Measurements from ENCODE around the gene SLC26A11.
A peak's percentile ranks its signal among the peaks of the same experiment; 100 is the strongest.
"Not testable (repeated sequence)": the region's sequence is repeated elsewhere in the genome, so short reads cannot be mapped to it uniquely, and the experiment has no call there.

SLC26A11 gene

GRCh38 chr17:80198144-80198661 lies 22.0 kb upstream of the SLC26A11 start:
- DNase-seq: no peak

- DNase-seq: not testable (repeated sequence)
Measured at GRCh38 chr17:80199295-80199694, 20.9 kb upstream of the SLC26A11 start.

- no peak for DNase-seq
Measured at GRCh38 chr17:80201446-80201845, 18.8 kb upstream of the SLC26A11 start.

GRCh38 chr17:80202197-80202596 lies 18.0 kb upstream of the SLC26A11 start:
- no peak for DNase-seq

- no peak for DNase-seq
Measured at GRCh38 chr17:80203471-80203963, 16.7 kb upstream of the SLC26A11 start.

- DNase-seq: no peak
Measured at GRCh38 chr17:80204626-80205468, 15.4 kb upstream of the SLC26A11 start.

- DNase-seq: no peak
Measured at GRCh38 chr17:80205811-80206210, 14.4 kb upstream of the SLC26A11 start.

- DNase-seq: no peak
Measured at GRCh38 chr17:80208050-80208449, 12.2 kb upstream of the SLC26A11 start.

- no peak for DNase-seq
Measured at GRCh38 chr17:80209765-80210164, 10.5 kb upstream of the SLC26A11 start.

- no peak for DNase-seq
Measured at GRCh38 chr17:80210348-80211108, 9.7 kb upstream of the SLC26A11 start.

GRCh38 chr17:80212109-80212508 lies 8.1 kb upstream of the SLC26A11 start:
- no peak for DNase-seq

GRCh38 chr17:80212511-80212910 lies 7.7 kb upstream of the SLC26A11 start:
- no peak for DNase-seq

- DNase-seq: no peak
Measured at GRCh38 chr17:80212962-80213642, 7.1 kb upstream of the SLC26A11 start.

- no peak for DNase-seq
Measured at GRCh38 chr17:80213643-80213975, 6.6 kb upstream of the SLC26A11 start.

- DNase-seq: no peak
Measured at GRCh38 chr17:80214012-80214877, 6.0 kb upstream of the SLC26A11 start.

GRCh38 chr17:80214878-80215210 lies 5.4 kb upstream of the SLC26A11 start:
- no peak for DNase-seq

GRCh38 chr17:80216473-80217456 lies 3.5 kb upstream of the SLC26A11 start:
- no peak for DNase-seq

- DNase-seq: no peak
Measured at GRCh38 chr17:80217703-80218362, 2.4 kb upstream of the SLC26A11 start.

- no peak for DNase-seq
Measured at GRCh38 chr17:80218391-80218790, 1.8 kb upstream of the SLC26A11 start.

GRCh38 chr17:80219013-80219762 lies 1.0 kb upstream of the SLC26A11 start:
- DNase-seq: peak; percentile 95
